Subcutaneous adipose tissue (tissue), 4 donors: ENCODE data around the gene ZBTB46. TPM values are rescaled to one million over a fixed set of nuclear protein-coding genes. Genes with fewer than 3 reads are reported as not detected.

Source experiments
- CTCF ChIP-seq: fragments of 450-650 bp; IDR thresholded peaks from one replicate; pipeline ENCODE4 v1.5.1; 2016; ENCODE audit warnings: low read depth, mild to moderate bottlenecking, control low read depth, antibody characterized with exemption, moderate library complexity
- total RNA-seq, 4 donors: library from RNA; depleted of rRNA; stranded (reverse); fragments of >200 nt; gene quantifications; one replicate each; pipeline ENCODE4 v1.1.0, GENCODE V29; 2016

ZBTB46 gene
- total RNA-seq, 4 donors from 2014 or later: 5.7 to 45.2 (median 7.4) TPM

- TF ChIP-seq CTCF: no peak
These were observed 49.9 kb downstream of the ZBTB46 start for GRCh38 chr20:63781181-63781580.

GRCh38 chr20:63778857-63779256, 52.2 kb downstream of the ZBTB46 start:
- TF ChIP-seq CTCF: no peak

- TF ChIP-seq CTCF: no peak
These were observed 52.9 kb downstream of the ZBTB46 start for GRCh38 chr20:63778034-63778752.

GRCh38 chr20:63777614-63778013, 53.5 kb downstream of the ZBTB46 start:
- TF ChIP-seq CTCF: no peak

GRCh38 chr20:63775096-63775978, 55.7 kb downstream of the ZBTB46 start:
- TF ChIP-seq CTCF: no peak

- TF ChIP-seq CTCF: no peak
These were observed 56.8 kb downstream of the ZBTB46 start for GRCh38 chr20:63774306-63774705.

- TF ChIP-seq CTCF: no peak
These were observed 57.4 kb downstream of the ZBTB46 start for GRCh38 chr20:63773571-63774241.
